ENCODE results near the gene SERPINA6.
"Not testable (repeated sequence)": the region's sequence is repeated elsewhere in the genome, so short reads cannot be mapped to it uniquely, and the experiment has no call there.

SERPINA6 gene

GRCh38 chr14:94349276-94349675 is 26.1 kb upstream of the SERPINA6 start:
- DNase-seq = no peak

- no peak for DNase-seq
Observed at GRCh38 chr14:94348836-94349235, 25.7 kb upstream of the SERPINA6 start.

- no peak for DNase-seq
Observed at GRCh38 chr14:94346841-94347240, 23.7 kb upstream of the SERPINA6 start.

GRCh38 chr14:94346065-94346786 is 23.1 kb upstream of the SERPINA6 start:
- not testable (repeated sequence) for DNase-seq

- DNase-seq = no peak
Observed at GRCh38 chr14:94345344-94346064, 22.4 kb upstream of the SERPINA6 start.

GRCh38 chr14:94344389-94344788 is 21.3 kb upstream of the SERPINA6 start:
- DNase-seq = no peak

- no peak for DNase-seq
Observed at GRCh38 chr14:94343238-94344005, 20.3 kb upstream of the SERPINA6 start.

GRCh38 chr14:94342334-94342934 is 19.3 kb upstream of the SERPINA6 start:
- no peak for DNase-seq

- DNase-seq = no peak
Observed at GRCh38 chr14:94341656-94342333, 18.7 kb upstream of the SERPINA6 start.

GRCh38 chr14:94340533-94340932 is 17.4 kb upstream of the SERPINA6 start:
- no peak for DNase-seq

- DNase-seq = no peak
Observed at GRCh38 chr14:94338023-94338422, 14.9 kb upstream of the SERPINA6 start.

GRCh38 chr14:94337274-94337673 is 14.1 kb upstream of the SERPINA6 start:
- no peak for DNase-seq

GRCh38 chr14:94334872-94335271 is 11.7 kb upstream of the SERPINA6 start:
- DNase-seq = no peak

GRCh38 chr14:94332587-94332986 is 9.5 kb upstream of the SERPINA6 start:
- no peak for DNase-seq

GRCh38 chr14:94332063-94332583 is 9.0 kb upstream of the SERPINA6 start:
- DNase-seq = no peak

- no peak for DNase-seq
Observed at GRCh38 chr14:94331462-94331861, 8.3 kb upstream of the SERPINA6 start.

GRCh38 chr14:94330857-94331256 is 7.7 kb upstream of the SERPINA6 start:
- no peak for DNase-seq

GRCh38 chr14:94330432-94330831 is 7.3 kb upstream of the SERPINA6 start:
- no peak for DNase-seq

GRCh38 chr14:94329857-94330256 is 6.7 kb upstream of the SERPINA6 start:
- no peak for DNase-seq

- no peak for DNase-seq
Observed at GRCh38 chr14:94328196-94328595, 5.1 kb upstream of the SERPINA6 start.

GRCh38 chr14:94321421-94322271 is 1.5 kb downstream of the SERPINA6 start:
- DNase-seq = no peak

Measured in activated T-cell treated with anti-CD3 and anti-CD28 coated beads, Interleukin-2, amount 50 U/mL, for 1 hour (primary cell).